ENCODE measurements around the gene CCDC174. TPM values are rescaled to one million over a fixed set of nuclear protein-coding genes. Genes with fewer than 3 reads are reported as not detected.

CCDC174 gene
- total RNA-seq, 1 donor, result 37.3 TPM

DNA sequence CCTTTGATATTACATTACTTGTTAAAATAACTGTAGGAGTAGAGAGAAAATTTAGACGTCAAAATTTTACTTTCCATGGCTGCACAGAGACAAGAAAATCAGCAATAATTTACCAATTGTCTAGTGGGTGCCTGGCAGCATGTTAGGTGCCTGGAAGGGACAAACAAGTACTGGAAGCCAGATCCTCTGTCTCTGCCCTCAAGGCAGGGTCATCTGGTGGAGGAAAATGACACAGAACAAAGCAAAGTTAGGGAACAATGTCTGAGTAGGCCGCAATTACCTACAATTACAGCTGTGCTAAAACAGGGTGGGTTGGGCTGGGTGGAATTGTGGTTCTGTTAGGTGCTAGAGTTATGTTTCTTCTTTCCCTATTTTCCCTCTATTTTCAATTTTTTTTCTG, 7.4 kb downstream of the CCDC174 start:
- Histone ChIP-seq H3K27me3 (ENCODE audit: insufficient read depth, low read length) (no peaks in the 10 kb centered on the region), H3K4me1 (ENCODE audit: insufficient read depth, low read length) (peaks cover 3% of the 10 kb centered on the region), H3K9me3 (ENCODE audit: low read depth, low read length) (no peaks in the 10 kb centered on the region), H3K4me3 (ENCODE audit: low read length) (no peak overlapping the region)

DNA sequence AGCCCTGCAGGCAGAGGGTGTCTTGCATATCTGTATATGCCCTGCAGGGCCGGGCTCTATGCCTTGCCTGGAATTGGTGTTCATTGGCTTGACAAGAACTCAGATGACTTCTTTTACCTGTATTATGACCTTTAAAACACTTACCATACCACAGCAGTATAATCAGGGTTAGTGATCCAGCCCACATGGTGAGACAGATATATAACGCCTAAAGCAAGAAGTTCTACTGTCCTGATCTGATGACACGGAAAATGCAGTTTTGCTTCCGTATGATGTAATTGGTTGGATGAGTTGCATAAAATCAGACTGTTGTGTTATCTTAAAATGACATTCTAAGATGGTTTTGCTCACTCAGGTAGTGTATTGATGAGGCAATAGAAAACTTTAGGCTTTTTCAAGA, 9.4 kb downstream of the CCDC174 start:
- no peaks in the 10 kb centered on the region for H3K4me1 ChIP-seq (ENCODE audit: insufficient read depth, low read length)
- no peaks in the 10 kb centered on the region for H3K9me3 ChIP-seq (ENCODE audit: low read depth, low read length)
- H3K4me3 ChIP-seq (ENCODE audit: low read length), result no peak overlapping the region
- no peaks in the 10 kb centered on the region for H3K27me3 ChIP-seq (ENCODE audit: insufficient read depth, low read length)

- H3K27me3 ChIP-seq (ENCODE audit: insufficient read depth, low read length), result no peaks in the 10 kb centered on the region
- no peaks in the 10 kb centered on the region for H3K4me1 ChIP-seq (ENCODE audit: insufficient read depth, low read length)
- no peaks in the 10 kb centered on the region for H3K9me3 ChIP-seq (ENCODE audit: low read depth, low read length)
- H3K4me3 ChIP-seq (ENCODE audit: low read length), result no peak overlapping the region
Observed at GRCh38 chr3:14663396-14664135, 12.0 kb downstream of the CCDC174 start.

- no peak overlapping the region for H3K4me3 ChIP-seq (ENCODE audit: low read length)
- H3K27me3 ChIP-seq (ENCODE audit: insufficient read depth, low read length), result no peaks in the 10 kb centered on the region
Observed at GRCh38 chr3:14664170-14664569, 12.6 kb downstream of the CCDC174 start.

GRCh38 chr3:14672588-14672987, 21.0 kb downstream of the CCDC174 start:
- Histone ChIP-seq H3K9me3 (ENCODE audit: low read depth, low read length) (no peaks in the 10 kb centered on the region), H3K4me3 (ENCODE audit: low read length) (no peak overlapping the region), H3K4me1 (ENCODE audit: insufficient read depth, low read length) (no peaks in the 10 kb centered on the region), H3K27me3 (ENCODE audit: insufficient read depth, low read length) (no peaks in the 10 kb centered on the region)

More at GRCh38 chr3:14664170-14664569, 12.6 kb downstream of the CCDC174 start:
- Histone ChIP-seq H3K9me3 (ENCODE audit: low read depth, low read length) (no peaks in the 10 kb centered on the region), H3K4me1 (ENCODE audit: insufficient read depth, low read length) (no peaks in the 10 kb centered on the region)

DNA sequence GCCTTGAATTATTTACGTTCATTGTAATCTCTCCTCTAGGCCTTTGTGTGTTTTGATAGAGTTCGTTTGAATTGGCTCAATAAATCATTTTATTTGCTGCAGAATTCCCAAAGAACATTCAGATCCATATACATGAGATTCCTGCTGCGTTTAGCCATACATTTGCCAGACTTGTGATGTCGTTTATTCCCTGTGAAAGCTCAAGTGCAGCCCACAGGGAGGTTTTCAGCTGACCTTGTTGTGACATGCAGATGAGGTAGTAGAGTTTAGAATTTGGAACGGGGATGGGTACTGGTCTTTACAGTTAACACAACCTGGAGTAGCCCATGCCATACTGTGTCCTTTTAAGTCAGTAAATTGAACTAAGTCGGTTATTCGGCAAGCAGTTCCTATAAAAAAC, 23.3 kb downstream of the CCDC174 start, which contains the start of gene C3orf20:
TSS of gene C3orf20 (plus strand) at position 301 of the 400 bp plus-strand sequence. CDS start 7,573 bp downstream, outside the sequence.
- H3K27me3 ChIP-seq (ENCODE audit: insufficient read depth, low read length), result no peaks in the 10 kb centered on the region
- no peak within 1 kb of the TSS for H3K4me3 ChIP-seq (ENCODE audit: low read length)
- peaks cover under 1% of the 10 kb centered on the region for H3K9me3 ChIP-seq (ENCODE audit: low read depth, low read length)
- no peaks in the 10 kb centered on the region for H3K4me1 ChIP-seq (ENCODE audit: insufficient read depth, low read length)

DNA sequence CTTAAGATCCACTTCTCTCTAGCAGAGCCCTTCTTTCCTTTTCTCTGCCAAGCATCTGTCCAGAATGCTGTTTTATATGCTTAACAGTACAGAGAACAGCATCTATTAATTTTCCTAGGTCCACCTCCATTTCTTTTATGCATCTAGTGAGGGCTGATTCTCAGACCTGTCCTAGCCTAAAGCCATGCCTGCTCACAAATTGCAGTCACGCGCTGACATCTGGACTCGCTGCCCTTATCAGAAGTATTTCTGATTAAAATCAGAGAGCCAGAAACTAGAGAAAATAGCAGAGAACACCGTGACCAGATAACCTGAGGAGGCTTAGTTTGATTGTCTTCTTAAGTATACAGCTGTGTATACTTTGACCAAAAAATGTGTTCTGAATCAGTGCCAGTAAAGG, 25.3 kb downstream of the CCDC174 start:
- H3K4me1 ChIP-seq (ENCODE audit: insufficient read depth, low read length), result no peaks in the 10 kb centered on the region
- H3K9me3 ChIP-seq (ENCODE audit: low read depth, low read length), result peaks cover 5% of the 10 kb centered on the region
- no peaks in the 10 kb centered on the region for H3K27me3 ChIP-seq (ENCODE audit: insufficient read depth, low read length)
- no peak overlapping the region for H3K4me3 ChIP-seq (ENCODE audit: low read length)

- Histone ChIP-seq H3K4me1 (ENCODE audit: insufficient read depth, low read length) (no peaks in the 10 kb centered on the region), H3K4me3 (ENCODE audit: low read length) (no peak overlapping the region), H3K27me3 (ENCODE audit: insufficient read depth, low read length) (no peaks in the 10 kb centered on the region), H3K9me3 (ENCODE audit: low read depth, low read length) (peaks cover 5% of the 10 kb centered on the region)
Observed at GRCh38 chr3:14678015-14678503, 26.5 kb downstream of the CCDC174 start.

DNA sequence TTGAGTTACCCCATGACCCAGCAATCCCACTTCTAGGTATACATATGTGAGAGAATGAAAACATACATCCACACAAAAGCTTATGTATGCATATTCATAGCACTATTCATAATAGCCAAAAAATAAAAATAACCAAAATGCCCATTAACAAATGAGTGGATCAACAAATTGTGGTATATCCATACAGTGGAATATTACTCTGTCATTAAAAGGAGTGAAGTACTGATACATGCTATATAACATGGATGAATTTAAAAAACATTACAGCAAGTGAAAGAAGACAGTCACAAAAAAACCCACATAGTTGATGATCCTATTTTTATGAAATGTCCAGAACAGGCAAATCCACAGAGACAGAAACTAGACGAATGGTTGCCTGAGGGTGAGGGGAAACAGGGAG, 28.6 kb downstream of the CCDC174 start:
- Histone ChIP-seq H3K4me3 (ENCODE audit: low read length) (no peak overlapping the region), H3K4me1 (ENCODE audit: insufficient read depth, low read length) (no peaks in the 10 kb centered on the region), H3K27me3 (ENCODE audit: insufficient read depth, low read length) (no peaks in the 10 kb centered on the region), H3K9me3 (ENCODE audit: low read depth, low read length) (peaks cover 5% of the 10 kb centered on the region)

DNA sequence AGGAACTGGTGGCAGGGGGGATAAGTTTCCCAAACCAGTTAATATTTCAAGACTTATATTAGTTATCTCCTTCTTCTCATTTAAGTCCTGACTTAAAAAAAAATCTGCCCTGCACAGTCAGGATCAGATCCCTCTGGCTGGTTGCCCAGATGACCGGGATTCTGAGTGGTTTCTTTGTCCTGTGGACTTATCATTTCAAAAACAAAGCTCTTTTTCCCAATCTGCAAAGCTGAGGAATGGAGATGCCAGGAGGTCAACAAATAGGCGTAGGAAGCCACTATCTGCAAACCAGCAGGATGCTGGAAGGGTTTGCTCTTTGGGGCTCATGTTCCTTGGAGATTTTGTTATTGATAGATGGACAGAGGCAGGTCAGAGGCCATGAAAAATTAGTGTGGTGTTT, 29.2 kb downstream of the CCDC174 start:
- Histone ChIP-seq H3K9me3 (ENCODE audit: low read depth, low read length) (peaks cover 5% of the 10 kb centered on the region), H3K4me1 (ENCODE audit: insufficient read depth, low read length) (no peaks in the 10 kb centered on the region), H3K4me3 (ENCODE audit: low read length) (no peak overlapping the region), H3K27me3 (ENCODE audit: insufficient read depth, low read length) (no peaks in the 10 kb centered on the region)

- Histone ChIP-seq H3K4me3 (ENCODE audit: low read length) (no peak overlapping the region), H3K27me3 (ENCODE audit: insufficient read depth, low read length) (no peaks in the 10 kb centered on the region)
Observed at GRCh38 chr3:14684447-14684846, 32.9 kb downstream of the CCDC174 start.

DNA sequence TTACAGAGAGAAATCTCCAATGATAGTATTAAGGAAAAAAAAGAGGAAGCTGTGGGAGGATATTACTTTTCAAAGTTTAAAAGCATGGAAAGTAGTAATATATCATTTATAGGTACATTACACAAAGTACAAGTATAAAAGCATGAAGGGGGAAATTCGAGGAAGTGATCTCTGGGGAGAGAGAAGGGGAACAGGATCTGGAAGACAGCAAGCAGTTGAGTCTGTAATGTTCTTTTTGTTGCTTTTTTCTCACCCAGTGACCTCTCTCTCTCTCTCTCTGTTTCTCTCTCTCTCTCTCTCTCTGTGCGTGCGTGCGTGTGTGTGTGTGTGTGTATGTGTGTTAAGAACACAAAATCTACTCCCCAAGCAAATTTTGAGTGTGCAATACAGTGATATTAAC, 33.6 kb downstream of the CCDC174 start:
- peaks cover 9% of the 10 kb centered on the region for H3K4me1 ChIP-seq (ENCODE audit: insufficient read depth, low read length)
- H3K27me3 ChIP-seq (ENCODE audit: insufficient read depth, low read length), result no peaks in the 10 kb centered on the region
- no peak overlapping the region for H3K4me3 ChIP-seq (ENCODE audit: low read length)
- H3K9me3 ChIP-seq (ENCODE audit: low read depth, low read length), result peaks cover under 1% of the 10 kb centered on the region

More at GRCh38 chr3:14684447-14684846, 32.9 kb downstream of the CCDC174 start:
- H3K4me1 ChIP-seq (ENCODE audit: insufficient read depth, low read length), result peaks cover 2% of the 10 kb centered on the region
- peaks cover 5% of the 10 kb centered on the region for H3K9me3 ChIP-seq (ENCODE audit: low read depth, low read length)

DNA sequence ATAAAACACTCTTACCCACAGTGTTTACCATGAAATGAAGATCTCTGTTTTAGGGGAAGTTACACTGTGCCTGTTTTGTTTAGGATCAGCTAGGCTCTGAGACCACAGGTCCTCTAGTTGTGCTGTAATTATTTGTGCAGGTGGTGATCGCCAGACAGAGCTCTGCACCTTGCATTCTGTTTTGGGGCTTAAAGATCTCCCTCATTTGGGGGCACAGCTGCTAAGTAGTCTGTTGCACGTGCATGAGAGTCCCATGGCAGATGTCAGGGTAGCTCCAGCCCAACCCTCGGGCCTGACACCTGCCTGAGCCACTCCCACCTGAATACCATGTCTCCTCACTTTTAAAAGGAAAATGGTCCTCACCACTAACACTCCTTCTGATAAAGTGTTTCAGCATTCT, 35.8 kb downstream of the CCDC174 start:
- Histone ChIP-seq H3K9me3 (ENCODE audit: low read depth, low read length) (no peaks in the 10 kb centered on the region), H3K4me1 (ENCODE audit: insufficient read depth, low read length) (peaks cover 21% of the 10 kb centered on the region), H3K4me3 (ENCODE audit: low read length) (no peak overlapping the region), H3K27me3 (ENCODE audit: insufficient read depth, low read length) (no peaks in the 10 kb centered on the region)

GRCh38 chr3:14688525-14688924, 37.0 kb downstream of the CCDC174 start:
- H3K4me3 ChIP-seq (ENCODE audit: low read length), result no peak overlapping the region
- no peaks in the 10 kb centered on the region for H3K9me3 ChIP-seq (ENCODE audit: low read depth, low read length)
- no peaks in the 10 kb centered on the region for H3K27me3 ChIP-seq (ENCODE audit: insufficient read depth, low read length)
- H3K4me1 ChIP-seq (ENCODE audit: insufficient read depth, low read length), result peaks cover 21% of the 10 kb centered on the region

- peaks cover 21% of the 10 kb centered on the region for H3K4me1 ChIP-seq (ENCODE audit: insufficient read depth, low read length)
- H3K9me3 ChIP-seq (ENCODE audit: low read depth, low read length), result no peaks in the 10 kb centered on the region
- no peak overlapping the region for H3K4me3 ChIP-seq (ENCODE audit: low read length)
- H3K27me3 ChIP-seq (ENCODE audit: insufficient read depth, low read length), result no peaks in the 10 kb centered on the region
Observed at GRCh38 chr3:14689247-14689980, 37.9 kb downstream of the CCDC174 start.
